ENCODE data around the gene GPC5. TPM values are rescaled to one million over a fixed set of nuclear protein-coding genes. Genes with fewer than 3 reads are reported as not detected.

GPC5 gene
- total RNA-seq, 2 donors from 2014 or later, result not detected

DNA sequence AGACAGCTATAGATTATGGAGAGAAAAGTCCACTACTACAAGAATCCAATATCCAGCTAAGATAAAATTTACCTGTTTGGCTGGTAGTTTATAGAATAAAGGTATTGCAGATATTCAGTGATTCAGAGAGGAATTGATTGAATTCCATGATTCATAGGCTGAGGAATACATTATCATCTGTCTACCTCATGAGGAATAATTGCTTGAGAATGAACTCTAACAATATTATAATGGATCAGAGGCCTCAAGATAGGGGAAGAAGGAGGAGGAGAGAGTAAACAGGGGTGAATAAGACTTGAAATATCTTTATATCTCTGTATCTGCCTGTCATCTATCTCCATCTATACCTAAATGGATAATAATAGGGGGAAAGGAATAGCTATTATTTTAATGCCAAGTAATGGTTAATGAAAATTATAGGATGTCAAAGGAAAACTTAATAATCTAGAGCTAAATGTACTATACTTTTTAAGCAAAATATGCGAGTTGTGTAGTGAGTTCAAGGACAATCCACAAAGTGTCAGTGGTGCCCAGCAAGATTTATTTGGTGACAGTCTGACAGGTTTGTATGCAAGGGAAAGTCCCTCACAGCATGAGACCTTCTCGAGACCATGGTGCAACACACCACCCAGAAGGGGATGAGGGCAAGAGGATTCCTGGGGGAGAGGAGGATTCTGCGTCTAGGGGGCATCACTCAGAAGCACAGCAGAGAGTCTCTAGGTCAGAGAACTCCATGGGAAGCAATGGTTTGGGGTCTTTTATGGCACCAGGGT is 224.5 kb downstream of the GPC5 start:
- 55 to 61% methylated on average over 3 of the region's 3 CpGs for WGBS, 2 donors
- ATAC-seq, result no peak

DNA sequence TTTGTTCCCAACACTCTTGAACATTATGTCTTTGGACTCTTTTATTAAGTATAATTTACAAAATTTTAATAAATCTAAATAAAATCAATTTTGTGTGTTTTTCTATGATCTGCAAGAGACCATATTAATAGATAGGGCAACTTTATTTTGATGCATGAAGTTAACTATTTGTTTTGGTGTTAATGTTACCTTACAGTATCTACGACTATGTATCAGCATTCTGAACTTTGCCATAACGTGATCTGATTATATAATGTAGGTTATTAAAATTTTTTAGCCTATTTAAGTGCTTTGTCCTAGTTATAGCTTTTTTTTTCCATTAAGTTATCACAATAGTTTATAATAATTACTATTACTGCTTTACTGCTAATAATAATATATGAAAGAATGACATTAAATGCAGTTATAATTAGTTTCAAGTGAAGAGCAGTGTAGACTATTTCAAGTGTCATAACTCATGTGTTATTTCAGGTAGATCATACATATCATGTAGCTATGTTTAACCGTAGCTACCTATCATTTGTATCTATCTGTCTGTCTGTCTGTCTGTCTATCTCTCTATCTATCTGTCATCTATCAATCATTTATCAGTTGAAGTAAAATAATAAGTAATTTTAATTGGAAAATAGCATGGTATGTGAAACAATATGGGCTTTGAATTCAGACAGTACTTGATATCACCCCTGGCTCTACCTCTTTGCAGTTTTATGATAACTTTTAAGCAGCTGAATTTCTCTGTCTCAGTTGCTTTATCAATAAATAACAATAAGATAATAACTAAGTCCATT is 229.7 kb downstream of the GPC5 start:
- Histone ChIP-seq H3K27ac (no peak overlapping the region), H3K27me3 (no peaks in the 10 kb centered on the region), H3K4me3 (no peak overlapping the region), H3K36me3 (replicated peaks in 1 of 2; ENCODE audit: insufficient read depth in 1 of 2, low read depth in 2 of 2) (no peaks in the 10 kb centered on the region), H3K9me3 (no peaks in the 10 kb centered on the region), H3K4me1 (no peaks in the 10 kb centered on the region)
- TF ChIP-seq POLR2A (IDR thresholded peaks at IDR 0.05), result no peak
- TF ChIP-seq CTCF (IDR thresholded peaks at IDR 0.05), result no peak
- no peak for DNase-seq
- 67 to 73% methylated on average over 3 of the region's 3 CpGs for WGBS, 2 donors
- no peak for ATAC-seq
- intact Hi-C loops (cut with DNase I), result no loop called here

More for the DNA sequence above, 224.5 kb downstream of the GPC5 start:
- DNase-seq, result no peak
- Histone ChIP-seq H3K4me1 (no peaks in the 10 kb centered on the region), H3K27me3 (no peaks in the 10 kb centered on the region), H3K9me3 (no peaks in the 10 kb centered on the region), H3K4me3 (no peak overlapping the region), H3K36me3 (replicated peaks in 1 of 2; ENCODE audit: insufficient read depth in 1 of 2, low read depth in 2 of 2) (no peaks in the 10 kb centered on the region), H3K27ac (no peak overlapping the region)
- no peak for TF ChIP-seq POLR2A (IDR thresholded peaks at IDR 0.05)
- intact Hi-C loops (cut with DNase I), result no loop called here

- intact Hi-C loops (cut with DNase I), result no loop called here
- no peaks in the 10 kb centered on the region for H3K4me1 ChIP-seq
- no peak overlapping the region for H3K4me3 ChIP-seq
- no peak overlapping the region for H3K27ac ChIP-seq
- no peak for DNase-seq
- no peak for ATAC-seq
- WGBS, 2 donors, result 82 to 87% methylated on average over 1 of the region's 1 CpG
- H3K27me3 ChIP-seq, result no peaks in the 10 kb centered on the region
- TF ChIP-seq CTCF (IDR thresholded peaks at IDR 0.05), result no peak
- no peak for TF ChIP-seq POLR2A (IDR thresholded peaks at IDR 0.05)
- no peaks in the 10 kb centered on the region for H3K9me3 ChIP-seq
- no peaks in the 10 kb centered on the region for H3K36me3 ChIP-seq (replicated peaks in 1 of 2; ENCODE audit: insufficient read depth in 1 of 2, low read depth in 2 of 2)
These were observed 232.5 kb downstream of the GPC5 start for GRCh38 chr13:91630946-91631345.

DNA sequence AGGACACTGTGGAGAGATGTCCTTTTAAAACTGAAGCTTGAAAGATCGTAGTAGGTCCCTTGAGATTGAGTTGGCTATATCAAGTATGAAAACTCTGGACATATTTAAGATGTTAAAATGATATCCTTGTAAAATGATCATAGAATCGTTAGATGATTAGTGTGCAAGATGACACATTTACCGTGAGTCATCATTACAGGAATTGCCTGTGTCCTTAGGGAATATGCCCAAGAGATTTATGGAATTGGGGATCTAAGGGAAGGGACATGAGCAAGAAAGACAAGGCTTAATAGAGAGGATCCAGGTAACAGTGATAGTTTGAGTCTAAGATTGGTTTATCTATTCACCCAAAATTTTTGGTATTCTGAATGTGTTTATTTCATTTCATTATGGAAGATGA is 233.7 kb downstream of the GPC5 start:
- Histone ChIP-seq H3K4me1 (no peaks in the 10 kb centered on the region), H3K36me3 (replicated peaks in 1 of 2; ENCODE audit: insufficient read depth in 1 of 2, low read depth in 2 of 2) (no peaks in the 10 kb centered on the region), H3K27me3 (no peaks in the 10 kb centered on the region), H3K9me3 (no peaks in the 10 kb centered on the region), H3K27ac (no peak overlapping the region), H3K4me3 (no peak overlapping the region)
- TF ChIP-seq POLR2A (IDR thresholded peaks at IDR 0.05), result no peak
- TF ChIP-seq CTCF (IDR thresholded peaks at IDR 0.05), result no peak
- ATAC-seq (no peak), DNase-seq (no peak)
- intact Hi-C loops (cut with DNase I), result no loop called here
- 64 to 68% methylated on average over 3 of the region's 3 CpGs for WGBS, 2 donors

DNA sequence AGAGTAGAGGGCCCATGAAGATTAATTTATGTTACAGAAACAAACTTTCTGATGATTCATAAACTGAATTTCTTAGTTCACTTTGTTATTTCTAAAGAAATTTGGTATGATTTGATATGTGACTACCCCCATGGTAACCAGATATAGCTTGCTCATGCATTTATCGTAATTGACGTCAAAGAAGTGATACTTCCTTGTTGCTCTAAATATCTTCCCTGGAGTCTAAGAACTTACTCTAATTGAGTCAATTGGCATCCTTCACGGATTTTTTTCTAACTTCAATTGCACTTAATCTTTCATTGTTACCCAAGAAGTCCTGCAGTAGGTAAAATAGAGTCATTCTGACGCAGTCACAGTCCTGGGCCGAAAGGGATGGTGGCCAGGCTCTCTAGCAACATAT is 240.9 kb downstream of the GPC5 start:
- DNase-seq (no peak), ATAC-seq (no peak)
- 63 to 75% methylated on average over 5 of the region's 5 CpGs for WGBS, 2 donors
- intact Hi-C loops (cut with DNase I), result no loop called here
- no peaks in the 10 kb centered on the region for H3K27me3 ChIP-seq
- H3K4me3 ChIP-seq, result no peak overlapping the region
- TF ChIP-seq CTCF (IDR thresholded peaks at IDR 0.05) (no peak), POLR2A (IDR thresholded peaks at IDR 0.05) (no peak)
- no peaks in the 10 kb centered on the region for H3K9me3 ChIP-seq
- H3K4me1 ChIP-seq, result no peaks in the 10 kb centered on the region
- H3K27ac ChIP-seq, result no peak overlapping the region
- H3K36me3 ChIP-seq (replicated peaks in 1 of 2; ENCODE audit: insufficient read depth in 1 of 2, low read depth in 2 of 2), result no peaks in the 10 kb centered on the region
